K562 (cell line): ENCODE measurements around the gene ADIPOR2. TPM values are rescaled to one million over a fixed set of nuclear protein-coding genes. Genes with fewer than 3 reads are reported as not detected.

Experiments used
- ATAC-seq: fragments of 200-7000 bp; cut with Tn5 transposase; 3 replicates; pipeline ENCODE4 v1.9.1; 2020; ENCODE audit warnings: moderate library complexity
- BruUV-seq: library from RNA; stranded (reverse); fragments of 400-500 nt; replicated peaks from 2 replicates; lab custom pipeline; 2021; lab: Mats Ljungman, UMichigan
- CTCF ChIA-PET: fragments of 300-600 bp; formaldehyde crosslinking; extraction: SDS; loops from one replicate; lab custom pipeline; 2021; ENCODE audit warnings: low intra/inter-chr PET ratio; lab: Yijun Ruan, JAX
- POLR2A ChIA-PET: fragments of 300-600, 350-650 bp; sonication (Branson Sonifier 250); formaldehyde crosslinking; extraction: SDS; loops from one replicate; lab custom pipeline; 2021; ENCODE audit warnings: antibody characterized with exemption, inconsistent platforms; lab: Yijun Ruan, JAX
- DNase-seq, 4 experiments: peaks; one replicate each; pipeline versions ENCODE4 v3.0.0 to v3.0.0-alpha.2; 2011 to 2018; ENCODE audit warnings: low spot score in 3 of 4, mixed read lengths in 3 of 4; ENCODE audit errors: extremely low read depth in 1 of 4
- FAIRE-seq: peaks from 2 replicates; lab custom pipeline; 2011; peaks lifted over from hg19 to GRCh38; lab: Jason Lieb, UNC
- H2AFZ ChIP-seq: 2 replicates; pipeline ENCODE4 v1.6.0; 2011; ENCODE audit warnings: low read depth, low read length, control low read depth, inconsistent platforms
- H3K27ac ChIP-seq: fragments of 200-600 bp; 3 replicates; pipeline ENCODE4 v1.8.0; 2011; ENCODE audit warnings: low read depth, mild to moderate bottlenecking, control low read depth, inconsistent platforms, low read length, moderate library complexity, mixed read lengths; ENCODE audit errors: extremely low read depth
- H3K27me3 ChIP-seq, 2 experiments: fragments of 300-600 bp in 1 of 2; 2 replicates in 1 of 2; 3 replicates in 1 of 2; pipeline versions ENCODE4 v1.6.0 to v1.8.0; 2011; ENCODE audit warnings: inconsistent platforms in 2 of 2, low read length in 2 of 2, mild to moderate bottlenecking in 1 of 2, mixed read lengths in 1 of 2, moderate library complexity in 1 of 2; ENCODE audit not compliant: control insufficient read depth in 2 of 2, insufficient read depth in 2 of 2
- H3K36me3 ChIP-seq: fragments of 300-600 bp; 3 replicates; pipeline ENCODE4 v1.8.0; 2011; ENCODE audit warnings: mild to moderate bottlenecking, low read length, inconsistent platforms; ENCODE audit not compliant: control insufficient read depth, insufficient read depth
- H3K4me1 ChIP-seq, 2 experiments: fragments of 200-600 bp in 1 of 2; replicated peaks in 1 of 2; 2 replicates in 1 of 2; 3 replicates in 1 of 2; pipeline versions ENCODE4 v1.5.1 to v1.8.0; 2011; ENCODE audit warnings: inconsistent platforms in 2 of 2, low read length in 2 of 2, mild to moderate bottlenecking in 1 of 2, mixed read lengths in 1 of 2, moderate library complexity in 1 of 2; ENCODE audit not compliant: control insufficient read depth in 2 of 2, insufficient read depth in 2 of 2
- H3K4me2 ChIP-seq: 2 replicates; pipeline ENCODE4 v1.6.1; 2011; ENCODE audit warnings: low read length, control low read depth, inconsistent platforms, mixed read lengths; ENCODE audit not compliant: insufficient read depth
- H3K4me3 ChIP-seq: fragments of 200-600 bp; sonication (generic), shearing (Covaris generic); 2 replicates; pipeline ENCODE4 v1.5.1; 2016; ENCODE audit warnings: control low read depth, inconsistent platforms
- H3K79me2 ChIP-seq: fragments of 200-600 bp; 3 replicates; pipeline ENCODE4 v1.8.0; 2011; ENCODE audit warnings: low read length, inconsistent platforms; ENCODE audit not compliant: control insufficient read depth, insufficient read depth
- H3K9ac ChIP-seq, 2 experiments: 2 replicates each; pipeline versions ENCODE4 v1.6.0 to v1.6.1; 2011; ENCODE audit warnings: low read depth in 2 of 2, low read length in 2 of 2, control low read depth in 1 of 2, inconsistent platforms in 1 of 2, mild to moderate bottlenecking in 1 of 2, mixed read lengths in 1 of 2; ENCODE audit not compliant: insufficient read depth in 1 of 2
- H3K9me1 ChIP-seq: one replicate; pipeline ENCODE4 v1.6.0; 2011; ENCODE audit warnings: inconsistent platforms, mild to moderate bottlenecking, low read length, moderate library complexity; ENCODE audit not compliant: control insufficient read depth, insufficient read depth
- H3K9me3 ChIP-seq: replicated peaks from 2 replicates; pipeline ENCODE4 v1.5.1; 2011; ENCODE audit warnings: low read depth, low read length, inconsistent platforms; ENCODE audit not compliant: control insufficient read depth, insufficient read depth
- H4K20me1 ChIP-seq: replicated peaks from 2 replicates; pipeline ENCODE4 v1.6.1; 2011; ENCODE audit warnings: low read length, inconsistent platforms, mixed read lengths; ENCODE audit not compliant: control insufficient read depth, insufficient read depth
- CBFB ChIP-seq: sonication (generic); formaldehyde crosslinking; IDR thresholded peaks from 2 replicates; pipeline ENCODE4 v1.4.0; 2020; ENCODE audit warnings: mild to moderate bottlenecking, missing genetic modification reagents
- COPS2 ChIP-seq: fragments of 450-650 bp; conservative IDR thresholded peaks from 2 replicates; pipeline ENCODE4 v1.6.1; 2016; ENCODE audit warnings: mild to moderate bottlenecking, moderate library complexity
- ETV5 ChIP-seq: sonication (generic); formaldehyde crosslinking; IDR thresholded peaks from 2 replicates; pipeline ENCODE4 v1.4.0; 2020; ENCODE audit warnings: low read depth, mild to moderate bottlenecking, missing genetic modification reagents
- FUS ChIP-seq: fragments of 200-400 bp; formaldehyde crosslinking; optimal IDR thresholded peaks from 2 replicates; pipeline ENCODE3; 2017; ENCODE audit warnings: low read depth, low read length
- MCM3 ChIP-seq: fragments of 450-650 bp; IDR thresholded peaks from 2 replicates; pipeline ENCODE4 v1.6.1; 2016
- MEF2A ChIP-seq: IDR thresholded peaks from 2 replicates; pipeline ENCODE4 v1.6.1; 2011; ENCODE audit warnings: low read depth, mild to moderate bottlenecking, low read length, moderate library complexity; ENCODE audit not compliant: control insufficient read depth
- NFE2L1 ChIP-seq: fragments of 450-650 bp; IDR thresholded peaks from 2 replicates; pipeline ENCODE4 v1.6.1; 2016; ENCODE audit warnings: missing genetic modification characterization, low read depth, mild to moderate bottlenecking, missing compliant biosample characterization, moderate library complexity, borderline replicate concordance
- RBFOX2 ChIP-seq: fragments of 200-400 bp; formaldehyde crosslinking; IDR thresholded peaks from 2 replicates; pipeline ENCODE4 v1.6.1; 2017; ENCODE audit warnings: low read depth, mild to moderate bottlenecking, low read length, moderate library complexity
- RBM17 ChIP-seq: fragments of 200-400 bp; formaldehyde crosslinking; IDR thresholded peaks from 2 replicates; pipeline ENCODE4 v1.6.1; 2017; ENCODE audit warnings: low read depth, mild to moderate bottlenecking, low read length, borderline replicate concordance
- ZC3H8 ChIP-seq: fragments of 450-650 bp; IDR thresholded peaks from 2 replicates; pipeline ENCODE4 v1.6.1; 2017
- ZNF121 ChIP-seq: sonication (generic); formaldehyde crosslinking; conservative IDR thresholded peaks from 2 replicates; pipeline ENCODE4 v1.8.0; 2022; ENCODE audit warnings: missing genetic modification reagents
- ZNF184 ChIP-seq: sonication (generic); formaldehyde crosslinking; IDR thresholded peaks from 2 replicates; pipeline ENCODE4 v1.5.0; 2020; ENCODE audit warnings: missing genetic modification reagents
- ZNF24 ChIP-seq: fragments of 450-650 bp; IDR thresholded peaks from 2 replicates; pipeline ENCODE4 v1.6.1; 2016
- ZNF77 ChIP-seq: fragments of 250-450 bp; sonication (Bioruptor Pico); IDR thresholded peaks from 2 replicates; pipeline ENCODE4 v1.5.0; 2020
- WGBS: fragments of 100-300 bp; shearing (Covaris generic); methylation state at CpG from one replicate; pipeline ENCODE4 v1.1.6; 2016; ENCODE audit warnings: low coverage, mixed read lengths; ENCODE audit not compliant: insufficient coverage; ENCODE audit errors: missing lambda C conversion rate; 5-methylcytosine and 5-hydroxymethylcytosine counted together
- in situ Hi-C: fragments of 300-500 bp; cut with MboI; formaldehyde crosslinking; loops from 4 replicates; pipeline ENCODE4 v1.15.0; 2018; ENCODE audit warnings: inconsistent platforms, mixed read lengths
- intact Hi-C: fragments of 100-400 bp; cut with micrococcal nuclease; formaldehyde crosslinking; loops from 2 replicates; pipeline ENCODE4 v1.14.2; 2022
- polyA plus RNA-seq, 8 experiments: library from polyadenylated mRNA; depleted of rRNA in 4 of 8; stranded (reverse) in 5 of 8; unstranded in 3 of 8; fragments of >200 nt; fragmentation: Nextera tagmentation in 2 of 8; fragmentation: Illumina TruSeq in 1 of 8; extraction: Ambion mirVana in 2 of 8; extraction: Trizol in 1 of 8; gene quantifications; 2 replicates each; pipeline versions ENCODE4 v1.2.1 to v1.2.3, GENCODE V29; 2011 to 2014; ENCODE audit warnings: inconsistent platforms in 1 of 8, missing spikeins in 1 of 8
- total RNA-seq, 7 experiments: library from RNA; depleted of rRNA in 6 of 7; stranded (reverse); fragments of >200 nt in 6 of 7; fragmentation: Illumina TruSeq in 2 of 7; extraction: Trizol in 2 of 7; gene quantifications; 2 replicates each; pipeline versions ENCODE4 v1.2.1 to v1.2.3, GENCODE V29; 2011 to 2021; ENCODE audit warnings: low replicate concordance in 1 of 7
- TF ChIP-seq, protein P1 (sequence below): fragments of 450-650 bp; formaldehyde crosslinking; IDR thresholded peaks from 2 replicates; pipeline ENCODE4 v1.4.0; 2022; ENCODE audit warnings: mild to moderate bottlenecking, moderate library complexity
- TF ChIP-seq, protein P2 (sequence below): fragments of 250-450 bp; sonication (Bioruptor Pico); IDR thresholded peaks from 2 replicates; pipeline ENCODE4 v1.4.0; 2020; ENCODE audit warnings: borderline replicate concordance
- TF ChIP-seq, protein P3 (sequence below): IDR thresholded peaks from 2 replicates; pipeline ENCODE4 v1.6.1; 2012; ENCODE audit warnings: low read depth, low read length, improper control_type of control experiment, borderline replicate concordance
- TF ChIP-seq, protein P4 (sequence below): fragments of 450-650 bp; formaldehyde crosslinking; conservative IDR thresholded peaks from 2 replicates; pipeline ENCODE4 v1.4.0; 2022; ENCODE audit warnings: mild to moderate bottlenecking, missing genetic modification characterization

Gene ADIPOR2
- total and polyA plus RNA-seq, 9 of the 15 experiments (the other 6 are each of a cell fraction or from before 2014, with no cell fraction given) = 10.9 to 63.5 (median 46.0) TPM

DNA sequence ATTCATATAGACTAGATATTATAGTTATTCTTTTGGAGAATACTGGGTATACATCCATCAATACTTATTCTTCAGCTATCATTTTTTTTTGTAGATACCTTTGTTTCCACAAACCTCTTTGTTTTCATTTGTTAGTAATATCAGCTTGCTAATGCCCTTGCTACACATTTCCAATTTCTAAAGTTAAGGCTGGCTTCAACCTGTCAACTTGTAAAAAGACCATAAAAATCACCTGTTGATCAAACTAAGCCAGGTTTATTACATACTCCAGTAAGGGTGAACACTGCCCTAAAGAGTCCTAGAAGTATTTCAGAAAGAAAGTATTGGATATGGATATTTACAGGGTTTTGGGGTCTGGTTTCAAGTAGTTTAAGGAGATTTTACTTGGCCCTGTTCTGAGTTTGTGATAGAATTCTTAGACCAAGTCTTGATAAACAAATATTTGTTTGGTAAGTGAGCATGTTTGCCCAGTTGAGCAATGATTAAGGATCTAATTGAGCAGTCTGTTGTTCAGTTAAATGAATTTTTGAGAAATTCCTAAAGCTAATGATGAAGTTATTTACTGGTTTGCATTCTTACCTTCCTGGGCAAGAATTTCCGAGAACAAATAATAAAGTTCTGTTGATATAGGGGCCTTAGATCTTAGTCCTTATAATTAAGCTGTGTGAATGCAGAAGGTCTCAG is 76.7 kb downstream of the ADIPOR2 start:
- FAIRE-seq = no peak
- Histone ChIP-seq H3K4me3 (no peak overlapping the region), H3K36me3 (peaks cover 34% of the 10 kb centered on the region; the same call in 2 of the 3 replicates), H3K4me1 (no peaks in the 10 kb centered on the region), H3K9me3 (no peaks in the 10 kb centered on the region), H3K9me1 (no peaks in the 10 kb centered on the region), H3K79me2 (peaks cover 87% of the 10 kb centered on the region), H3K9ac (no peak overlapping the region), H3K27ac (no peak overlapping the region), H2AFZ (no peak overlapping the region), H3K4me2 (no peak overlapping the region), H4K20me1 (no peaks in the 10 kb centered on the region), H3K27me3 (no peaks in the 10 kb centered on the region)
- no peak for ATAC-seq
- DNase-seq = no peak
- in situ Hi-C loops = no loop called here
- CTCF ChIA-PET = no interaction called here
- intact Hi-C loops = no loop called here
- POLR2A ChIA-PET = interaction anchor here (0.8 kb wide), 1 partner anchor 151 kb away, joined by 3 read pairs; the partner anchor contains the start of gene CACNA2D4
- BruUV-seq = no TSS peak
- TF ChIP-seq RBFOX2 (no peak), ZNF121 (CRISPR knock-in tag) (no peak), RBM17 (no peak), MCM3 (no peak), ZNF77 (CRISPR knock-in tag) (no peak), COPS2 (no peak), ETV5 (CRISPR knock-in tag) (no peak), NFE2L1 (no peak), CBFB (no peak), MEF2A (no peak), FUS (no peak), ZNF24 (no peak), ZC3H8 (no peak), ZNF184 (CRISPR knock-in tag) (no peak)
- TF ChIP-seq, protein P1, sequence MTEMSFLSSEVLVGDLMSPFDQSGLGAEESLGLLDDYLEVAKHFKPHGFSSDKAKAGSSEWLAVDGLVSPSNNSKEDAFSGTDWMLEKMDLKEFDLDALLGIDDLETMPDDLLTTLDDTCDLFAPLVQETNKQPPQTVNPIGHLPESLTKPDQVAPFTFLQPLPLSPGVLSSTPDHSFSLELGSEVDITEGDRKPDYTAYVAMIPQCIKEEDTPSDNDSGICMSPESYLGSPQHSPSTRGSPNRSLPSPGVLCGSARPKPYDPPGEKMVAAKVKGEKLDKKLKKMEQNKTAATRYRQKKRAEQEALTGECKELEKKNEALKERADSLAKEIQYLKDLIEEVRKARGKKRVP = no peak
- TF ChIP-seq, protein P2, sequence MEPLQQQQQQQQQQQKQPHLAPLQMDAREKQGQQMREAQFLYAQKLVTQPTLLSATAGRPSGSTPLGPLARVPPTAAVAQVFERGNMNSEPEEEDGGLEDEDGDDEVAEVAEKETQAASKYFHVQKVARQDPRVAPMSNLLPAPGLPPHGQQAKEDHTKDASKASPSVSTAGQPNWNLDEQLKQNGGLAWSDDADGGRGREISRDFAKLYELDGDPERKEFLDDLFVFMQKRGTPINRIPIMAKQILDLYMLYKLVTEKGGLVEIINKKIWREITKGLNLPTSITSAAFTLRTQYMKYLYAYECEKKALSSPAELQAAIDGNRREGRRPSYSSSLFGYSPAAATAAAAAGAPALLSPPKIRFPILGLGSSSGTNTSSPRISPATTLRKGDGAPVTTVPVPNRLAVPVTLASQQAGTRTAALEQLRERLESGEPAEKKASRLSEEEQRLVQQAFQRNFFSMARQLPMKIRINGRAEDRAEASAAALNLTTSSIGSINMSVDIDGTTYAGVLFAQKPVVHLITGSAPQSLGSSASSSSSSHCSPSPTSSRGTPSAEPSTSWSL = no peak
- TF ChIP-seq, protein P3, sequence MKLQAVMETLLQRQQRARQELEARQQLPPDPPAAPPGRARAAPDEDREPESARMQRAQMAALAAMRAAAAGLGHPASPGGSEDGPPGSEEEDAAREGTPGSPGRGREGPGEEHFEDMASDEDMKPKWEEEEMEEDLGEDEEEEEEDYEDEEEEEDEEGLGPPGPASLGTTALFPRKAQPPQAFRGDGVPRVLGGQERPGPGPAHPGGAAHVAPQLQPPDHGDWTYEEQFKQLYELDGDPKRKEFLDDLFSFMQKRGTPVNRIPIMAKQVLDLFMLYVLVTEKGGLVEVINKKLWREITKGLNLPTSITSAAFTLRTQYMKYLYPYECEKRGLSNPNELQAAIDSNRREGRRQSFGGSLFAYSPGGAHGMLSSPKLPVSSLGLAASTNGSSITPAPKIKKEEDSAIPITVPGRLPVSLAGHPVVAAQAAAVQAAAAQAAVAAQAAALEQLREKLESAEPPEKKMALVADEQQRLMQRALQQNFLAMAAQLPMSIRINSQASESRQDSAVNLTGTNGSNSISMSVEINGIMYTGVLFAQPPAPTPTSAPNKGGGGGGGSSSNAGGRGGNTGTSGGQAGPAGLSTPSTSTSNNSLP = no peak
- TF ChIP-seq, protein P4, sequence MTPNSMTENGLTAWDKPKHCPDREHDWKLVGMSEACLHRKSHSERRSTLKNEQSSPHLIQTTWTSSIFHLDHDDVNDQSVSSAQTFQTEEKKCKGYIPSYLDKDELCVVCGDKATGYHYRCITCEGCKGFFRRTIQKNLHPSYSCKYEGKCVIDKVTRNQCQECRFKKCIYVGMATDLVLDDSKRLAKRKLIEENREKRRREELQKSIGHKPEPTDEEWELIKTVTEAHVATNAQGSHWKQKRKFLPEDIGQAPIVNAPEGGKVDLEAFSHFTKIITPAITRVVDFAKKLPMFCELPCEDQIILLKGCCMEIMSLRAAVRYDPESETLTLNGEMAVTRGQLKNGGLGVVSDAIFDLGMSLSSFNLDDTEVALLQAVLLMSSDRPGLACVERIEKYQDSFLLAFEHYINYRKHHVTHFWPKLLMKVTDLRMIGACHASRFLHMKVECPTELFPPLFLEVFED (CRISPR knock-in tag) = no peak
- 92% methylated on average over 1 of the region's 1 CpG for WGBS
